ENCODE data around the gene UGT1A3.
A peak's percentile ranks its signal among the peaks of the same experiment; 100 is the strongest.
"Not testable (repeated sequence)": the region's sequence is repeated elsewhere in the genome, so short reads cannot be mapped to it uniquely, and the experiment has no call there.

Gene UGT1A3

DNA sequence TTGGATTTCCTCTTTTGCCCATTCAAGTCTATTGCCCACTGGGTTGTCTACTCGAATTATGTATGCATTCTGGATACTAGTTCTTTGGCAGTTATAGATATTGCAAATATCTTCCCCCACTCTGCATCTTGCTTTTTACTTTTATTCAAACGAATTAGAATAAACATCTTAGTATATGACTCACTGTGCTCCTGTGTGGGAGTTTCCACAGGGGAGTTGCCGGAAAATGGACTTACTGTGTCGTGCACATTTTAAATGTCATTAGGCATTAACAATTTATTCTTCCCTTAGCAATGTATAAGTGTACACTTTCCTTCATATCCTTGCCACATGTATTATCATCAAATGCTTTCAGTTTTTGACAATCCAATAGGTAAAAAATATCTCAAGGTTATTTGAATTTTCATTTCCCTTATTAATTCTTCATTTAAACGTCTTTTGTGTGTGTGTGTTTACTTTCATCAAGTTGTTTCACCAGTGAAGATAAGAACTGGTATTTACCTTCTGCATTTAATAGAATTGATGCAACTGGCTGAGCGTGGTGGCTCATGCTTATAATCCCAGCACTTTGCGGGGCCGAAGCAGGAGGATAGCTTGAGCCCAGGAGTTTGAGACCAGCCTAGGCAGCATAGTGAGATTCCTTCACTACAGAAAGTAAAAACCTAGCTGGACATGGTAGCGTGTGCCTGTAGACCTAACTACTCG lies 20.8 kb upstream of the UGT1A3 start:
- no peak for DNase-seq (ENCODE audit: low spot score)

GRCh38 chr2:233708942-233709341 lies 19.9 kb upstream of the UGT1A3 start:
- no peak for DNase-seq (ENCODE audit: low spot score)

GRCh38 chr2:233711312-233712008 lies 17.4 kb upstream of the UGT1A3 start:
- DNase-seq (ENCODE audit: low spot score) = peak; percentile 70

DNA sequence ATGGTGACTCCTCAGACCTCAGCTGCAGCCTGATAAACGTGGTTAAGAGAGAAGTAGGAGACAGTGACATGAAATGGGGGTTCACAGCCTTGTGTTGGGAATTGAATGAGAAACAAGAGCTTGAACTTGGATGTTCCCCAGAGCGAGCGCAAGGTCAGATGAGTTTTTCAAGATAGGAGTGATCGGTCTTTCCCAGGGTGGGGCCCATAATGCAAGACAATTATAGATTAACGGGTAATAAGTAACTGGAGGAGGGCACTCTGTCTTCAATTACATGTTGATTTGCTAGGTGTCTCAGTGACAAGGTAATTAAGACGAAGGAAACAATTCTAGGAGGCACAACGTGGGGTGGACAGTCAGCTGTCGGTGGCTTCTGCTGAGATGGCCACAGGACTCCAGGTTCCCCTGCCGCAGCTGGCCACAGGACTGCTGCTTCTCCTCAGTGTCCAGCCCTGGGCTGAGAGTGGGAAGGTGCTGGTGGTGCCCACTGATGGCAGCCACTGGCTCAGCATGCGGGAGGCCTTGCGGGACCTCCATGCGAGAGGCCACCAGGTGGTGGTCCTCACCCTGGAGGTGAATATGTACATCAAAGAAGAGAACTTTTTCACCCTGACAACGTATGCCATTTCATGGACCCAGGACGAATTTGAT lies 16.1 kb upstream of the UGT1A3 start, which contains the start of gene UGT1A5:
TSS of gene UGT1A5 (plus strand) at position 297 of the 651 bp plus-strand sequence. CDS start at position 382, 85 bp downstream.
- DNase-seq (ENCODE audit: low spot score) = no peak

DNA sequence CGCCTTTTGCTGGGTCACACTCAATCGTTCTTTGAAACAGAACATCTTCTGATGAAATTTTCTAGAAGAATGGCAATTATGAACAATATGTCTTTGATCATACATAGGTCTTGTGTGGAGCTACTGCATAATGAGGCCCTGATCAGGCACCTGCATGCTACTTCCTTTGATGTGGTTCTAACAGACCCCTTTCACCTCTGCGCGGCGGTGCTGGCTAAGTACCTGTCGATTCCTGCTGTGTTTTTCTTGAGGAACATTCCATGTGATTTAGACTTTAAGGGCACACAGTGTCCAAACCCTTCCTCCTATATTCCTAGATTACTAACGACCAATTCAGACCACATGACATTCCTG lies 15.6 kb upstream of the UGT1A3 start:
- DNase-seq (ENCODE audit: low spot score) = no peak

- no peak for DNase-seq (ENCODE audit: low spot score)
Measured at GRCh38 chr2:233714121-233714520, 14.7 kb upstream of the UGT1A3 start.

- DNase-seq (ENCODE audit: low spot score) = no peak
Measured at GRCh38 chr2:233718552-233718951, 10.3 kb upstream of the UGT1A3 start, which contains the start of gene UGT1A4. UGT1A4 (plus strand) TSS chr2:233718736; CDS start chr2:233718821, 85 bp downstream.

DNA sequence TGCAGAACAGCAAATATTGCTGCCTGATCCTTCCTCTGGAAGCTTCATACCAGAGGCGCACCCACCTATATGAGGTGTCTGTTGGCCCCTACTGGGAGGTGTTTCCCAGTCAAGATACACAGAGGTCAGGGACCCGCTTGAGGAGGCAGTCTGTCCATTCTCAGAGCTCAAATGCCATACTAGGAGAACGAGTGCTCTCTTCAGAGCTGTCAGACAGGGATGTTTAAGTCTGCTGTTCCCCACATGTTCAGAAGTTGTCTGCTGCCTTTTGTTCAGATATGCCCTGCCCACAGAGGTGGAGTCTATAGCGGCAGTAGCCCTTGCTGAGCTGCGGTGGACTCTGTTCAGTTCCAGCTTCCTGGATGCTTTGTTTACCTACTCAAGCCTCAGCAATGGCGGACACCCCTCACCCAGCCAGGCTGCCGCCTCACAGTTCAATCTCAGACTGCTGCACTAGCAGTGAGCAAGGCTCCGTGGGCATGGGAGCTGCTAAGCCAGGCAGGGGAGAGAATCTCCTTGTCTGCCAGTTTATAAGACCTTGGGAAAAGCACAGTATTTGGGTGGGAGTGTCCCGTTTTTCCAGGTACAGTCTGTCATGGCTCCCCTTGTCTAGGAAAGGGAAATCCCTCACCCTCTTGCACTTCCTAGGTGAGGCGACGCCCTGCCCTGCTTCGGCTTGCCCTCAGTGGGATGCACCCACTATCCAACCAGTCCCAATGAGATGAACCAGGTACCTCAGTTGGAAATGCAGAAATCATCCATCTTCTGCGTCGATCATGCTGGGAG lies 8.2 kb downstream of the UGT1A3 start:
- peak; percentile 29 for DNase-seq (ENCODE audit: low spot score)

GRCh38 chr2:233740870-233741269 lies 12.0 kb downstream of the UGT1A3 start:
- DNase-seq (ENCODE audit: low spot score) = no peak

- no peak for DNase-seq (ENCODE audit: low spot score)
Measured at GRCh38 chr2:233743464-233744259, 14.8 kb downstream of the UGT1A3 start.

DNA sequence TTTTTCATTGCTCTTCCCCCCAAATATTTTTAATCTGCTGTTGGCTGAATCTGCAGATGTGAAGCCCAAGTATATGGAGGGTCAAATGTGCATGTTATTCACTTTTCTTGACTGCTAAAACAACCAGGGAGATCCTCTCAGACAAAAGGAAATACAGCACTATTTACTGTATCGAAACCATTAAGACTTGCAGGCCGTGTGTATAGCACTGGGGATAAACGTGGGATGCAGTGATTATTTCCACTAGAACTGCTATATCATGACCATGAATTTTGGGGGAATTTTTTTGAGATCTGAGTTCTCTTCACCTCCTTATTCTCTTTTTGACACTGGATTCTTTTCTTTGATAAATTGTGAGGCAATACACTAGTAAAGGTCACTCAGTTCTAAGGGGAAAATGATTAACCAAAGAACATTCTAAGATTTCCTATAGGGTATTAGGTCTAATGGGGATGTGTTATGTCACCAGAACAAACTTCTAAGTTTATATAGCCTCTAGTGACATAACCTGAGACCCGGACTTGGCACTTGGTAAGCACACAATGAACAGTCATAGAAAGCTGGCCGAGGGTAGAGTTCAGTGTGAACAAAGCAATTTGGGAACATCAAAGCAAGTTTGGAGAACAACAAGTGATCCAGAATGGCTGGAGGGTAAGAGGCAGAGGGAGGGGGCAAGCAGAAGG lies 16.4 kb downstream of the UGT1A3 start:
- peak; percentile 77 for DNase-seq (ENCODE audit: low spot score)

DNA sequence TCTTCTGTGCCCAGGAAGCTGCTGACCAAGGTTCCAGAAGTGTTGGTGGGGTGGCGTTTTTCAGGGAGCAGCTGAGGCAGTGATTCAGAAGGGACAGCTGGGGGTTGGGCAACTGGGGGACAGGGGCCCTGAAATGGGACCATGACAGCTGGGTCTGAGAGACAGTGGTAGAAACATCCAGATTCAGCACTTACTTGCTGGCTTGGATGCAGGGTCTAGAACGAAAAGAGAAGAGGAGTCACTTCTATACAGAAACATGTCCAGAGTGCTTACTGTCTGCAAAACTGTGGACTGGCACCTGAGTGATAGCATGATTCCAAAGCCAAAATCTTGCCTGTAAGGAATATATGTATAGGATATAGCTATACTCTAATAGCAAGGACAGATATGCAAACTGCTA lies 17.0 kb downstream of the UGT1A3 start:
- not testable (repeated sequence) for DNase-seq (ENCODE audit: low spot score)

- no peak for DNase-seq (ENCODE audit: low spot score)
Measured at GRCh38 chr2:233746475-233747282, 17.8 kb downstream of the UGT1A3 start.

DNA sequence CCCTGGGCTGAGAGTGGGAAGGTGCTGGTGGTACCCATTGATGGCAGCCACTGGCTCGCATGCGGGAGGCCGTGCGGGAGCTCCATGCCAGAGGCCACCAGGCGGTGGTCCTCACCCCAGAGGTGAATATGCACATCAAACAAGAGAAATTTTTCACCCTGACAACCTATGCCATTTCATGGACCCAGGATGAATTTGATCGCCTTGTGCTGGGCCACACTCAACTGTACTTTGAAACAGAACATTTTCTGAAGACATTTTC lies 18.4 kb downstream of the UGT1A3 start:
- DNase-seq (ENCODE audit: low spot score) = no peak

DNA sequence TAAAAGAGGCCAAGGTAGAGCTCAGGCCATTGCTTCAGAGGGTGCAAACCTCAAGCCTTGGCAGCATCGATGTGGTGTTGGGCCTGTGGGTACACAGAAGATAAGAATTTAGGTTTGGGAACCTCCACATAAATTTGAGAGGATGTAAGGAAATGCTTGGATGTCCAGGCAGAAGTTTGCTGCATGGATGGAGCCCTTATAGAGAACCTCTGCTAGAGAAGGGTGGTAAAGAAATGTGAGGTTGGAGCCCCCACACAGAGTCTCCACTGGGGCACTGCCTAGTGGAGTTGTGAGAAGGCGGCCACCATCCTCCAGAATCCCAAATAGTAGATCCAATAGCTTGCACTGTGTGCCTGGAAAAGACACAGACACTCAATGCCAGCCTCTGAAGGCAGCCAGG lies 21.8 kb downstream of the UGT1A3 start:
- DNase-seq (ENCODE audit: low spot score) = not testable (repeated sequence)

GRCh38 chr2:233751212-233752009 lies 22.6 kb downstream of the UGT1A3 start:
- not testable (repeated sequence) for DNase-seq (ENCODE audit: low spot score)

DNA sequence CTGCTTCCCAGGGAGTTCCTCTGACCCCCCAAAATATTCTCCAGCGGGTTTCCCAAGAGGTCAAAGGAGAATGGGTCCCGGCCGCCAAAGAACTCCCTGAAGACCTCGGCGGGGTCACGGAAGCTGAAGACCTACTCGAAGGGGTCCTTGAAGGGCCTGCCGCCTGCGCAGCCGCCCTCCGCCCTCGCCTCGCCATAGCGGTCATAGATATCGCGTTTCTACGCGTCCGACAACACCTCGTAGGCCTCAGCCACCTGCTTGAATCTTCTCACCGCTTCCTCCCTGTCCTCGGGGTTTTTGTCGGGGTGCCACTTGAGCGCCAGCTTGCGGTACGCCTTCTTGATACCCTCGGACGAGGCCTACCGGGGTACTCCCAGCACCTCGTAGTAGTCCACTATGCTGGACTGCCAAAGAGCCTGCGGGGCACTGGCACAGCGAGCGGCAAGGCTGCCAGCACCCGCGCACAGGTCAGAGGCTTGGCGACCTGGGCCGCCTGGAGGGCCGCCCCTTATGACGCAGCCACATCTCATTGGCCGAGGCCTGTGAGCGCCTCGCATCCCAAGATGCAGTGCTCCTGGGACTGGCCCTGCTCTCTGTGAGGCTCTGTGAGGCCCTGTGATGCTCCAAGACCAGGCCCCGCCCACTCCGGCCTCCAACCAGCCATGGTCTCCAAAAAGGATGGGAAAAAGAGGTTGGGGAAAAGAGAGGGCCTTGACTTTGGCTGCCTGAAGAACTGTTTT lies 26.2 kb downstream of the UGT1A3 start:
- DNase-seq (ENCODE audit: low spot score) = no peak

- peak; percentile 86 for DNase-seq (ENCODE audit: low spot score)
Measured at GRCh38 chr2:233756429-233757081, 27.7 kb downstream of the UGT1A3 start.

Data from HuH-7 (cell line).